Heart left ventricle (tissue), 13 donors: Measurements from ENCODE around the gene TACSTD2.

Source experiments
- CTCF ChIP-seq, 12 donors: fragments of 200-600 bp; sonication (generic) in 4 of 12; IDR thresholded peaks; one replicate each; pipeline versions ENCODE4 v1.5.0 to v1.8.0; 2018 to 2022; ENCODE audit warnings: antibody characterized with exemption in 12 of 12, mild to moderate bottlenecking in 5 of 12
- POLR2A ChIP-seq, 2 donors: fragments of 450-650 bp; IDR thresholded peaks; one replicate each; pipeline ENCODE4 v1.6.1; 2017; ENCODE audit warnings: antibody characterized with exemption in 2 of 2, mild to moderate bottlenecking in 2 of 2, moderate library complexity in 2 of 2
- donor health status: ischemic (EF 13 %, LVEDD 7.1; RV severe dilation, severe dysfunction).
- donor health status: DM: no; HTN: yes; CAD: no.
- donor health status: DM: no; HTN: no; CAD: no.
- donor health status: ischemic (EF 25% LVEDD 6.9; RV normal size, moderate dysfunction).
- donor health status: ischemic (EF 25% LVEDD 5.7; RV mildly dilated, moderate dysfunction).
- donor health status: ischemic (EF 35%, LVEDD 5.7; RV mildly dilated, moderate dysfunction).
- donor health status: nonischemic (EF 11% LVEDD 7.7; RV severe dilation, severe dysfunction).
- donor health status: DM: yes; HTN: yes; CAD: no.
- donor health status: PGD.
- donor health status: ischemic (EF 29% LVEDD 5.4; RV normal size, mild dysfunction).
- donor health status: nonischemic (EF 23%, LVEDD 6.1; RV moderate dilation, normal function).

GRCh38 chr1:58588396-58588795 lies 11.3 kb upstream of the TACSTD2 start:
- TF ChIP-seq CTCF (IDR thresholded peaks at IDR 0.05) (no peak), POLR2A (IDR thresholded peaks at IDR 0.05) (no peak)
